Gastroesophageal sphincter (tissue), 3 donors: ENCODE results near the gene PAFAH2.

Experiments
- CTCF ChIP-seq, 4 experiments: fragments of 200-600 bp in 2 of 4; fragments of 450-650 bp in 2 of 4; sonication (generic) in 1 of 4; IDR thresholded peaks; one replicate each; pipeline ENCODE4 v1.5.1; 2017 to 2019; ENCODE audit warnings: antibody characterized with exemption in 4 of 4, mild to moderate bottlenecking in 2 of 4, moderate library complexity in 2 of 4
- EP300 ChIP-seq: sonication (generic); formaldehyde crosslinking; IDR thresholded peaks from one replicate; pipeline ENCODE4 v1.6.1; 2017; ENCODE audit warnings: antibody characterized with exemption, mild to moderate bottlenecking
- POLR2A ChIP-seq, 2 donors: fragments of 450-650 bp; IDR thresholded peaks; one replicate each; pipeline ENCODE4 v1.6.1; 2017; ENCODE audit warnings: antibody characterized with exemption in 2 of 2, mild to moderate bottlenecking in 2 of 2, moderate library complexity in 1 of 2
- POLR2AphosphoS5 ChIP-seq: sonication (generic); formaldehyde crosslinking; IDR thresholded peaks from one replicate; pipeline ENCODE4 v1.6.1; 2017; ENCODE audit warnings: antibody characterized with exemption

- TF ChIP-seq EP300 (no peak), CTCF (IDR thresholded peaks at IDR 0.05) (no peak), POLR2A (IDR thresholded peaks at IDR 0.05) (no peak), POLR2AphosphoS5 (no peak)
These were observed 81.4 kb downstream of the PAFAH2 start for GRCh38 chr1:25916460-25916859.
